Lung (tissue), 12 donors: ENCODE results near the gene PCDHGA3. TPM values are rescaled to one million over a fixed set of nuclear protein-coding genes. Genes with fewer than 3 reads are reported as not detected.
A peak's percentile ranks its signal among the peaks of the same experiment; 100 is the strongest.
"Not testable (repeated sequence)": the region's sequence is repeated elsewhere in the genome, so short reads cannot be mapped to it uniquely, and the experiment has no call there.

Experiments used
- ATAC-seq: fragments of 200-7000 bp; cut with Tn5 transposase; one replicate; pipeline ENCODE4 v1.9.1; 2020; ENCODE audit warnings: moderate number of reproducible peaks; ENCODE audit not compliant: insufficient read depth, low FRiP score
- DNase-seq, 3 donors: peaks; one replicate each; pipeline ENCODE4 v3.0.0-alpha.2; 2013 to 2017
- H3K27ac ChIP-seq, 2 donors: one replicate each; pipeline ENCODE4 v1.5.1; 2013; ENCODE audit warnings: mild to moderate bottlenecking in 2 of 2, moderate library complexity in 2 of 2, control low read depth in 1 of 2, inconsistent platforms in 1 of 2, low read depth in 1 of 2, low read length in 1 of 2
- H3K27me3 ChIP-seq, 3 donors: one replicate each; pipeline ENCODE4 v1.5.1; 2013; ENCODE audit warnings: low read length in 2 of 3; ENCODE audit not compliant: control insufficient read depth in 3 of 3, insufficient read depth in 3 of 3
- H3K36me3 ChIP-seq, 4 donors: one replicate each; pipeline ENCODE4 v1.5.1; 2013; ENCODE audit warnings: low read length in 4 of 4, mild to moderate bottlenecking in 1 of 4, moderate library complexity in 1 of 4; ENCODE audit not compliant: control insufficient read depth in 4 of 4, insufficient read depth in 4 of 4
- H3K4me1 ChIP-seq, 5 donors: one replicate each; pipeline ENCODE4 v1.5.1; 2013; ENCODE audit warnings: low read length in 5 of 5, mild to moderate bottlenecking in 2 of 5, moderate library complexity in 1 of 5; ENCODE audit not compliant: control insufficient read depth in 5 of 5, insufficient read depth in 5 of 5
- H3K4me3 ChIP-seq: one replicate; pipeline ENCODE4 v1.5.1; 2013; ENCODE audit warnings: mild to moderate bottlenecking, control low read depth, moderate library complexity
- H3K9ac ChIP-seq, 2 donors: one replicate each; pipeline ENCODE4 v1.5.1; 2013; ENCODE audit warnings: low read length in 2 of 2, control low read depth in 1 of 2; ENCODE audit not compliant: insufficient read depth in 1 of 2
- H3K9me3 ChIP-seq, 4 donors: one replicate each; pipeline ENCODE4 v1.5.1; 2013; ENCODE audit warnings: low read length in 3 of 4, mild to moderate bottlenecking in 1 of 4, moderate library complexity in 1 of 4; ENCODE audit not compliant: control insufficient read depth in 4 of 4, insufficient read depth in 3 of 4
- WGBS, 2 donors: extraction: QIAGEN DNeasy Blood & Tissue Kit; methylation state at CpG; one replicate each; pipeline ENCODE4 v1.1.7; 2013; 5-methylcytosine and 5-hydroxymethylcytosine counted together
- polyA plus RNA-seq, 2 donors: library from polyadenylated mRNA; stranded (reverse); fragments of 200-250 nt; gene quantifications; one replicate each; pipeline ENCODE4 v1.2.1, GENCODE V29; 2013
- total RNA-seq, 2 donors: library from RNA; depleted of rRNA in 1 of 2; stranded (reverse); fragments of >200 nt in 1 of 2; gene quantifications; one replicate each; pipeline ENCODE4 v1.2.1, GENCODE V29; 2014 to 2021
- TF ChIP-seq, protein P1 (sequence below): IDR thresholded peaks from 2 replicates; pipeline ENCODE4 v1.5.1; 2012; ENCODE audit warnings: mild to moderate bottlenecking; ENCODE audit errors: control extremely low read depth, extremely low read depth
- donor health status: control.
- donor health status: control.
- donor health status: Bipolar disorder and iron deficiency.
- donor health status: healthy.
- donor health status: DM: yes; HTN: yes; CAD: no.

Gene PCDHGA3
- total and polyA plus RNA-seq, 4 donors: 0.26 to 5.1 (median 1.3) TPM

DNA sequence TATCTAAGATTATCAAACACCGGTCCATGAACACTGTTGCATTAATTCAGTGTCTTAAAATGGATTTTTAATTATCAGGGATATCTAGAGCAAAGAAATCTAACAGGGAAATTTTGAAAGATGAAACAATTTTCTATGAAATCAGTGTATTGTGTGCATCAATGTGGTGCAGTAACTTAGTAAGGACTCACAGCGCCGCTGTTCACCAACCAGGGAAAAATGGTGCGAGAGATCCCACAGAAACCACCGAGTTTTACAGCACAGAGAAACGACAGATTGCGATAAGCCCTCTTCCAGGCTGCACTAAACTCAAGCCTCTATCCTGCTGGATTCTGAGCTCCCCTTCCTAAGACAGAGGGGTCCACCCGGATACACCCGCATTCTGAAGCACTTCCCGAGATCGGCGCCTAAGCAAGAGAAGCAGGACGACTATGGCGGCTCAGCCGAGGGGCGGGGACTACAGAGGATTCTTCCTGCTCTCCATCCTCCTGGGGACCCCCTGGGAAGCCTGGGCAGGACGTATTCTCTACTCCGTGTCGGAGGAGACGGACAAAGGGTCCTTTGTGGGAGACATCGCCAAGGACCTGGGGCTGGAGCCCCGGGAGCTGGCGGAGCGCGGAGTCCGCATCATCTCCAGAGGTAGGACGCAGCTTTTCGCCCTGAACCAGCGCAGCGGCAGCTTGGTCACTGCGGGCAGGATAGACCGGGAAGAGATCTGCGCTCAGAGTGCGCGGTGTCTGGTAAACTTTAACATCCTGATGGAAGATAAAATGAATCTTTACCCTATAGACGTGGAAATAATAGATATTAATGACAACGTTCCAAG, 39.1 kb downstream of the PCDHGA3 start, which contains the start of gene PCDHGA7:
Gene PCDHGA7 (plus strand): TSS at position 274 of the 826 bp plus-strand sequence. CDS start 158 bp downstream, at position 432.
- TF ChIP-seq, protein P1, sequence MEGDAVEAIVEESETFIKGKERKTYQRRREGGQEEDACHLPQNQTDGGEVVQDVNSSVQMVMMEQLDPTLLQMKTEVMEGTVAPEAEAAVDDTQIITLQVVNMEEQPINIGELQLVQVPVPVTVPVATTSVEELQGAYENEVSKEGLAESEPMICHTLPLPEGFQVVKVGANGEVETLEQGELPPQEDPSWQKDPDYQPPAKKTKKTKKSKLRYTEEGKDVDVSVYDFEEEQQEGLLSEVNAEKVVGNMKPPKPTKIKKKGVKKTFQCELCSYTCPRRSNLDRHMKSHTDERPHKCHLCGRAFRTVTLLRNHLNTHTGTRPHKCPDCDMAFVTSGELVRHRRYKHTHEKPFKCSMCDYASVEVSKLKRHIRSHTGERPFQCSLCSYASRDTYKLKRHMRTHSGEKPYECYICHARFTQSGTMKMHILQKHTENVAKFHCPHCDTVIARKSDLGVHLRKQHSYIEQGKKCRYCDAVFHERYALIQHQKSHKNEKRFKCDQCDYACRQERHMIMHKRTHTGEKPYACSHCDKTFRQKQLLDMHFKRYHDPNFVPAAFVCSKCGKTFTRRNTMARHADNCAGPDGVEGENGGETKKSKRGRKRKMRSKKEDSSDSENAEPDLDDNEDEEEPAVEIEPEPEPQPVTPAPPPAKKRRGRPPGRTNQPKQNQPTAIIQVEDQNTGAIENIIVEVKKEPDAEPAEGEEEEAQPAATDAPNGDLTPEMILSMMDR: no peak
- Histone ChIP-seq H3K9ac (no peak within 1 kb of the TSS), H3K4me3 (no peak within 1 kb of the TSS), H3K27ac (no peak within 1 kb of the TSS), H3K27me3 (peaks cover 0 to 5% (median 0%) of the 10 kb centered on the region in 3 donors), H3K9me3 (peaks cover 8 to 40% (median 23%) of the 10 kb centered on the region in 4 donors), H3K4me1 (no peaks in the 10 kb centered on the region), H3K36me3 (no peaks in the 10 kb centered on the region)
- ATAC-seq: no peak
- DNase-seq: peak in 1 of 3 donors; percentile 6
- 14 to 15% methylated on average over 37 of the region's 37 CpGs for WGBS, 2 donors

DNA sequence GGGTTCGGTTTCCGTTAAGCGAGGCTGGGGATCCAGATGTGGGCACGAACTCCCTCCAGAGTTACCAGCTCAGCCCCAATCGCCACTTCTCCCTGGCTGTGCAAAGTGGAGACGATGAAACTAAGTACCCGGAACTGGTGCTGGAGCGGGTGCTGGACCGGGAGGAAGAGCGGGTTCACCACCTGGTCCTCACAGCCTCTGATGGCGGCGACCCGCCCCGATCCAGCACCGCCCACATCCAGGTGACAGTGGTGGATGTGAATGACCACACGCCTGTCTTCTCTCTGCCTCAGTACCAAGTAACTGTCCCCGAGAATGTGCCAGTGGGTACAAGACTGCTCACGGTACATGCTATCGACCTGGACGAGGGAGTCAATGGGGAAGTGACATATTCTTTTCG, 39.7 kb downstream of the PCDHGA3 start:
- TF ChIP-seq, protein P1: no peak
- H3K9ac ChIP-seq: no peak overlapping the region
- H3K27ac ChIP-seq: no peak overlapping the region
- peaks cover 0 to 5% (median 0%) of the 10 kb centered on the region in 3 donors for H3K27me3 ChIP-seq
- WGBS, 2 donors: 30 to 37% methylated on average over 21 of the region's 21 CpGs
- ATAC-seq (no peak), DNase-seq (no peak)
- H3K9me3 ChIP-seq: peaks cover 8 to 39% (median 23%) of the 10 kb centered on the region in 4 donors
- H3K4me3 ChIP-seq: no peak overlapping the region
- H3K4me1 ChIP-seq: no peaks in the 10 kb centered on the region
- H3K36me3 ChIP-seq: peaks cover 0 to 3% (median 0%) of the 10 kb centered on the region in 4 donors

DNA sequence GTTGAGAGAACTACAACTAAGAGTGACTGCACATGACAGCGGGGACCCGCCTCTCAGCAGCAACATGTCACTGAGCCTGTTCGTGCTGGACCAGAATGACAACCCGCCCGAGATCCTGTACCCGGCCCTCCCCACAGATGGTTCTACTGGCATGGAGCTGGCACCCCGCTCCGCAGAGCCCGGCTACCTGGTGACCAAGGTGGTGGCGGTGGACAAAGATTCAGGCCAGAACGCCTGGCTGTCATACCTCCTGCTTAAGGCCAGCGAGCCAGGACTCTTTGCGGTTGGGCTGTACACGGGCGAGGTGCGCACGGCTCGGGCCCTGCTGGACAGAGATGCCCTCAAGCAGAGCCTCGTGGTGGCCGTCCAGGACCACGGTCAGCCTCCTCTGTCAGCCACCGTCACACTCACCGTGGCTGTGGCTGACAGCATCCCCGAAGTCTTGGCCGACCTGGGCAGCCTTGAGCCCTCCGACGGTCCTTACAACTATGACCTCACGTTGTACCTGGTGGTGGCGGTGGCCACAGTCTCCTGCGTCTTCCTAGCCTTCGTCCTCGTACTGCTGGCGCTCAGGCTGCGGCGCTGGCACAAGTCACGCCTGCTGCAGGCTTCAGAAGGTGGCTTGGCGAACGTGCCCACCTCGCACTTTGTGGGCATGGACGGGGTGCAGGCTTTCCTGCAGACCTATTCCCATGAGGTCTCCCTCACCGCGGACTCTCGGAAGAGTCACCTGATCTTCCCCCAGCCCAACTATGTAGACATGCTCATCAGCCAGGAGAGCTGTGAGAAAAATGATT, 41.0 kb downstream of the PCDHGA3 start:
- ATAC-seq (no peak), DNase-seq (no peak)
- peaks cover 0 to 4% (median 0%) of the 10 kb centered on the region in 4 donors for H3K36me3 ChIP-seq
- H3K27me3 ChIP-seq: peaks cover 0 to 5% (median 0%) of the 10 kb centered on the region in 3 donors
- no peak overlapping the region for H3K27ac ChIP-seq
- no peaks in the 10 kb centered on the region for H3K4me1 ChIP-seq
- H3K9me3 ChIP-seq: peaks cover 6 to 44% (median 31%) of the 10 kb centered on the region in 4 donors
- H3K4me3 ChIP-seq: no peak overlapping the region
- 46 to 57% methylated on average over 42 to 43 of the region's 43 CpGs for WGBS, 2 donors
- no peak overlapping the region for H3K9ac ChIP-seq
- TF ChIP-seq, protein P1: no peak

DNA sequence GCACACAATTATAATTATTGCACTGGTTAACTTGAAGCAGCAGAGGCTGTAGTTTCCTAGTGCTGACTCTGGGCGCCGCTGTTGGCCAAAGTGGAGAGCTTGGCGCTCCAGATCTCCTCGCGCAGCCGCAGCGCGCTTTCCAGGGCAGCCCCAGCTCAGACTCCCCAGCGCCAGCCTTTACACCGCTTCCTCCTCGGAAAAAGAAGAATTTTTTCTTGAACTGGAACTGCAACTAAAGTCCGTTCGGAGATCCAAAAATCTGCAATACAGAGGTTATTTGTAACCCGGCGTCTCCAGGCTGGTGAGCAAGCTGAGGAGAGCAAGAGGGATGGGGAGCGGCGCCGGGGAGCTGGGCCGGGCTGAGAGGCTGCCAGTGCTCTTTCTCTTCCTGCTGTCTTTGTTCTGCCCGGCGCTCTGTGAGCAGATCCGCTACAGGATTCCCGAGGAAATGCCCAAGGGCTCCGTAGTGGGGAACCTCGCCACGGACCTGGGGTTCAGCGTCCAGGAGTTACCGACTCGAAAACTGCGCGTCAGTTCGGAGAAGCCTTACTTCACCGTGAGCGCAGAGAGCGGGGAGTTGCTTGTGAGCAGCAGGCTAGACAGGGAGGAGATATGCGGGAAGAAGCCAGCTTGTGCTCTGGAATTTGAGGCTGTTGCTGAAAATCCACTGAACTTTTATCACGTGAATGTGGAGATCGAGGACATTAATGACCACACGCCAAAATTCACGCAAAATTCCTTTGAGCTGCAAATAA, 44.1 kb downstream of the PCDHGA3 start, which contains the start of gene PCDHGB4:
Gene PCDHGB4 (plus strand): TSS at position 142 of the 755 bp plus-strand sequence. CDS start 187 bp downstream, at position 329.
- not testable (repeated sequence) for H3K27ac ChIP-seq, H3K4me3 ChIP-seq, H3K9ac ChIP-seq, H3K27me3 ChIP-seq, H3K36me3 ChIP-seq, H3K4me1 ChIP-seq
- ATAC-seq: peak; percentile 62
- 13 to 14% methylated on average over 17 to 22 of the region's 40 CpGs for WGBS, 2 donors
- peak in 2 of 3 donors; percentile 17 to 19 for DNase-seq
- peaks cover 3 to 48% (median 26%) of the 10 kb centered on the region in 4 donors for H3K9me3 ChIP-seq
